ENCODE measurements around the gene NOXO1.
"Not testable (repeated sequence)": the region's sequence is repeated elsewhere in the genome, so short reads cannot be mapped to it uniquely, and the experiment has no call there.

The NOXO1 gene

DNA sequence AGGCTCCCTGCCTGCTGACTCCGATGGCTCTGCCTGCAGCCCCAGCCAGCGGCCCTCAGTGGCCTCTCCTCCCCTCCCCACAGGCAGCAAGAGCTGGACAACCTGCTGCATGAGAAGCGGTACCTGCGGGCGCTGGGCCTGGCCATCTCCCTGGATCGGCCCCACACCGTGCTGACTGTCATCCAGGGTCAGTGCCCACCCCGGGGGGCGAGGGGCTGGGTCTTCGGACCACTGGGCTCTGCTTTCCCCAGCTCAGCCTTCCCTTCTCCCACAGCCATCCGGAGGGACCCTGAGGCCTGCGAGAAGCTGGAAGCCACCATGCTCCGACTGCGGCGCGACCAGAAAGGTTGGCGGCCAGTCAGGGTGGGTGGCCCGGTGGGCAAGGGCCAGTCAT is 3.4 kb downstream of the NOXO1 start:
- DNase-seq, result no peak

GRCh38 chr16:1976951-1977874 is 4.1 kb downstream of the NOXO1 start:
- DNase-seq, result no peak

- no peak for DNase-seq
Measured at GRCh38 chr16:1976216-1976520, 5.1 kb downstream of the NOXO1 start.

DNA sequence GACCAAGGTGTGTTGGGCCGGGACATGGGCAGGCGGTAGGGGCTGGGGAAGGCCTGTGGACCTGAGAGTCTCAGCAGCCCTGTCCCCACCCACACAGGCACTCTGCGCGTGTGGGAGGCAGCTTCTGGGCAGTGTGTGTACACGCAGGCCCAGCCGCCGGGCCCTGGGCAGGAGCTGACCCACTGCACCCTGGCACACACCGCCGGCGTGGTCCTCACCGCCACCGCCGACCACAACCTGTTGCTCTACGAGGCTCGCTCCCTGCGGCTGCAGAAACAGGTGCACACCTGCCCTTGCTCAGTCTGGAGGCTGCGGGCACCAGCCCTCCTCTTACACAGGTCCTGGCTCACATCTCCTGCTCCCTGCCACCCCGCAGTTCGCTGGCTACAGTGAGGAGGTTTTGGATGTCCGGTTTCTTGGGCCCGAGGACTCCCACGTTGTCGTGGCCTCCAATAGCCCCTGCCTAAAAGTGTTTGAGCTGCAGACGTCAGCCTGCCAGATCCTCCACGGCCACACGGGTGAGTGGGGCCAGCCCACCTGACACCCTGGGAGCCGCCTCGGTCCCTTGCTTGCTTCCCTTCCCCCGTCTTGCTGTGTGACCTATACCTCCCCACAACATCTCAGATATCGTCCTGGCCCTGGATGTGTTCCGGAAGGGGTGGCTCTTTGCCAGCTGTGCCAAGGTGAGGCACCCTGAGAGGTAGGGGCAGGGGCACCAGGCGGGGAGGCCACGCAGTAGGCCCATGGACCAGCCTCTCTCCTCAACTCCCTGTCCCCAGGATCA is 5.6 kb downstream of the NOXO1 start:
- no peak for DNase-seq

DNA sequence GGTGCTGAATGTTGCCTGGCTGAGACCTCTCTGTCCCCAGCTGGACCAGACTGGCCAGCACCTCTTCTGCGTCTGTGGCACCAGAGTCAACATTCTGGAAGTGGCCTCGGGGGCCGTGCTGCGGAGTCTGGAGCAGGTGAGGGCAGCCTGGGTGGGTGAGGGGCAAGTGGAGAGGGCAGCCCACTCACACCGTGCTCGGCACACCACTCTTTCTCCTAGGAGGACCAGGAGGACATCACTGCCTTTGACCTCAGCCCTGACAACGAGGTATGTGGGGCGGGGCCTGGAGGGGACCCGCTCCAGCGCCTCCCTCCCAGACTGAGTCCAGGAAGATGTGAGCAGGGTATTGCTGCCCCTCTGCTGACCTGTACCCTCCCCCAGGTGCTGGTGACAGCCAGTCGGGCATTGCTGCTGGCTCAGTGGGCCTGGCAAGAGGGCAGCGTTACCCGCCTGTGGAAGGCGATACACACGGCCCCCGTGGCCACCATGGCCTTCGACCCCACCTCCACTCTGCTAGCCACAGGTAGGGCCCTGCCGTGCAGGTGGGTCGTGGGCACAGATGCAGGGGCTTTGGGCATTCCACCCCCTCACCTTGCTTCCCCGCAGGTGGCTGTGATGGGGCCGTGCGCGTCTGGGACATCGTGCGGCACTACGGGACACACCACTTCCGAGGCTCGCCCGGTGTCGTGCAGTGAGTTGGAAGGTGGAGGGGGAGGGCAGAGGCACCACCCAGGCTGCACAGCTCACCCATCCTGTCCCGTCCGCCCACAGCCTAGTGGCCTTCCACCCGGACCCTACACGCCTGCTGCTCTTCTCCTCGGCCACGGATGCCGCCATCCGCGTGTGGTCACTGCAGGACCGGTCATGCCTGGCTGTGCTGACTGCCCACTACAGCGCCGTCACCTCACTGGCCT is 6.9 kb downstream of the NOXO1 start:
- DNase-seq, result no peak

DNA sequence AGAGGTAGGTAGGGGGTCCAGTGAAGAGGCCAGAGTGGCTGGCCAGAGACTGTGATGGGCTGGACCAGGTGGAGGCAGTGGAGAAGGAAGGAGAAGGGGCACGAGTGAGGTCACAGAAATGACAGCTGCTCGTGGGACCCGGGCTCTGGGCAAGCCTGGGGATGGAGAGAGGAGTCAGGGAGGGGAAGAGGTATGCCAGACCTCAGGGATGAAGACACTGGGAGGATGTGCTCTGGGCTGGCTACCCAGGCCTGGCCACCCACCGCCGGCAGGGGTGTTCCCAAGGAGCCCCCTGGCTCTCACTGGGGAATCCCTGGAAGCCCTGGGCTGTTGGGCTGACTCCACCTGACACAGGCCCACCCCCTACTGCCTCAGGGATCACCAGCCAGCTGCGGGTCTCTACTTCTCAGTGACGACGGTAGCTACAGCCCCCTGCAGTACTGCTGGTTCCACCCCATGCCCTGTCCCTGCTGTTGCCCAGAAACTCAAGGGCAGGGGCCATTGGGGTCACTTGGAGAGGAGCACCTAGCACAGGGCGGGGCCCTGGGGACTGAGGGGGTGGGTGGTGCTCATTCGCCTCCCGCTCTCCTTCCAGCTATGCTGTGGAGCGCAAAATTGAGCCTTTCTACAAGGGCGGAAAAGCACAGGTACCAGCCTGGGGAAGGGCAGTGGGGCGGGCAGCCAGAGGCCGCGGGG is 7.7 kb downstream of the NOXO1 start:
- no peak for DNase-seq

DNA sequence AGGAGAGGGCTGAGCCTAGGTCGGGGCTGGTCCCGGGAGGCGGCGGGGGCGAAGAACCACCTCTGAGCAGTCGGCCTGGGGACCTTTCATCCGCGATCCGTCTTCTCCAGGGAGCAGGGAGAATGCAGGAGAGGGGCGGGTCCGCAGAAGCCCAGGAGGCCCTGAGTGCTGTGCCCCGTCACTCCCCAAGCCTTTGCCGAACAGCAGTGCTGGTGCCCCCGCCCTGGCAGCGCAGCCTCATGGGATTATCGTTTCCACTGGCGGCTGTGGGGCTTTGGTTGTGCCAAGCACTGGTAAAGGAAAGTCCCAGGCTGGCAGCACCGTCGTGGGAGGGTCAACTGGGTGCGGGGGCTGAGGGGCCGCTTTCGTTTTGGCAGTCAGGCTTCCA is 8.8 kb downstream of the NOXO1 start:
- DNase-seq, result peak; percentile 15

- DNase-seq, result peak; percentile 97
Measured at GRCh38 chr16:1971796-1972489, 9.3 kb downstream of the NOXO1 start, which contains the start of gene TBL3. TSS of gene TBL3 (plus strand) at chr16:1972053. CDS start at chr16:1972165, 112 bp downstream.

DNA sequence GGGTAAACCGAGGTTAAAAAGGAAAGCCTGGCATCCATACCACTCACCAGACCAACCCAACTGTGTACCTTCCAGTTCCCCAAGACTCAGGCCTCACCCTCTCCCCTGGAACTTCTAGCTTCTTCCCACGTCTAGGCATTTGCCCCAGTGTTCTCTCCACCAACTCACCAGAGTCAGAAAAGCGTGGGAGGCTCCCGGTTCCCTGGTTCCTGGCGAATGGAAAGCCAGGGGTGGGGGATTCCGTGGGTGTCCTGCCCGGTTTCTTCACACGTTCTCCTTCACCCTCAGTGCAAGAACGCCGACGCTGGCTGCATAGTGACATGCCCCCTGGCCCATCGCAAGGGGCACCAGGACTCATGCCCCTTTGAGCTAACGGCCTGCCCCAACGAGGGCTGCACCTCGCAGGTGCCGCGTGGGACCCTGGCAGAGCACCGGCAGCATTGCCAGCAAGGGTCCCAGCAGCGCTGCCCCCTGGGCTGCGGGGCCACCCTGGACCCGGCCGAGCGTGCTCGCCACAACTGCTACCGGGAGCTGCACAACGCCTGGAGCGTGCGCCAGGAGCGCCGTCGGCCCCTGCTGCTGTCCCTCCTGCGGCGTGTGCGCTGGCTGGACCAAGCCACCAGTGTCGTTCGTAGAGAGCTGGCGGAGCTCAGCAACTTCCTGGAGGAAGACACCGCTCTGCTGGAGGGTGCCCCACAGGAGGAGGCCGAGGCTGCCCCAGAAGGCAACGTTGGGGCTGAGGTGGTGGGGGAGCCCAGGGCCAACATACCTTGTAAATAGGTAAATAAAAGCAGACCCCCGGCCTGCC is 12.9 kb downstream of the NOXO1 start:
- DNase-seq, result no peak

- DNase-seq, result no peak
Measured at GRCh38 chr16:1966460-1966859, 14.8 kb downstream of the NOXO1 start, which contains the start of gene RNF151. TSS of gene RNF151 (plus strand) at chr16:1966856. CDS start at chr16:1966882, 26 bp downstream.

- DNase-seq, result peak; percentile 27
Measured at GRCh38 chr16:1965396-1966001, 15.8 kb downstream of the NOXO1 start.

DNA sequence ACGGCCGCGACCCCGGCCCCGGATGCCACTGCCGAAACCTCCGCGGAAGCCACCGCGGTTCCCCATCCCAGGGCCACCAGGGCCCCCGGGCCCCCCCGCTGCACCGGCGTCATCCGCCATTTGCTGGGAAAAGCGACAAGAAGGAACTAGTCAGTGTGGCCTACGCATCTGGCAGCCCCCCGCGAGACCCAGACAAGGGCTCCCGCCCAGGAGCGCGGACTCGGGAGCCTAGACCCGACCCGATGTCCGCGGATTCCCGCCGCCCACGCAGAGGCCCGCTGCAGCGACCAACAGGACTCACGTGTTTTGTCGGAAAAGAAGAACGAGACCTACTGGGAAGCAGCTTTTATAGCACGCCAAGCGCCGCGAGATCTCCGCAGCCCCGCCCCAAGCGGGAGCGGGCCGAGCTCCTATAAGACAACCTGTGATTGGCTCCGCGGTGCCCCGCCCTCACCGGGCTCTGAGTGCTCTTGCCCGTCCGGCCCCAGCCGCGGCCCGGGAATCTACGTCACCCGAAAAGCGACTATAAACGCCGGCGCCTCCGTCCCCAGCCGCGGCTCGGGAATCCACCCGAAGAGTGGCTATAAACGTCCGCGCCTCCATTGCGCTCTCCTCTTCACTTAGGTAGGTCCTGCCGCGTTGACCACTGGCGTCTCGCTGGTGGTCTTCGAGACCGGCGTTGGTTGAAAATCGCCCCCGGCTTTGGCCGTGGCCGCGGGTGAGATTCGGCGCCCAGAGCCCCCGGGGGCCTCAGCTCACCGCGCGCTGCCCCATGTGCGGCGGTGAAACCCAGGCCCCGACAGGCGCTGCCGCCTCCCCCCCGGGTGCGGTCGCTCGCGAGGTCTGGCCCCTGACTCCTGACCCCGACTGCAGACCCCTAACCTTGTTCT is 16.5 kb downstream of the NOXO1 start, which contains the start of gene RPS2:
Gene RPS2 (minus strand): TSS at position 321 of the 890 bp plus-strand sequence. CDS start 201 bp downstream, at position 120.
- peak; percentile 99 for DNase-seq

DNA sequence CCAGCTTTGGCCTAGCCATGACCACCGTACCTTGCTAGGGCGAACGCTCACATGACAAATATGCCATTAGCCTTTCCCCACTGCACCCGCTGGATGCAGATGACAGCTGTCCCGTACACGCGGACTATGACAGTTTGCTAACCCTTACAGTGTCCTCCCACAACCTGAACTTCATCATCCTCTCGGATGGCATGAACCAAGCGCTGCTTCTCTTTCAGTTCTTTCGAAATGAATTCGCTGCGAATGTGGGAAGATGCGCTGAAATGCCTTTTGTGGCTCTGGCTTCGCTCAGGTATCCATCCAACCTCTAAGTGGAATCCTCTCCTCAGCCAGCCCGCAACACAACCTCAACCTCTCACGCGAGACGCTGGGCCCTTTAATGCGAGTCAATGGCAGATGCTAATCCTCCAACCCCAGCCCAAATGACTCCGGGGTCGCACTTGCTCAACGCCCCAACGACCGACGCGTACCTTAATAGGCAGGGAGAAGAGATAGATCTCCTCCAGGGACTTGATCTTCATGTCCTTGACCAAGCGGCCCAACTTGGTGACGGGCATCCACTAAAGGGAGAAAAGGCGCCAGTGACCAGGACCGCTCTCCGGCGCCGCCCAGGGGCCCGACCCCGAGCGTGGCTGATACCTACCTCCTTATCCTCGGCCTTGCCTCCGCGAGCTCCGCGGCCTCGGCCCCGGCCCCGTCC is 17.3 kb downstream of the NOXO1 start:
- peak; percentile 56 for DNase-seq

- not testable (repeated sequence) for DNase-seq
Measured at GRCh38 chr16:1962161-1963153, 18.8 kb downstream of the NOXO1 start.

DNA sequence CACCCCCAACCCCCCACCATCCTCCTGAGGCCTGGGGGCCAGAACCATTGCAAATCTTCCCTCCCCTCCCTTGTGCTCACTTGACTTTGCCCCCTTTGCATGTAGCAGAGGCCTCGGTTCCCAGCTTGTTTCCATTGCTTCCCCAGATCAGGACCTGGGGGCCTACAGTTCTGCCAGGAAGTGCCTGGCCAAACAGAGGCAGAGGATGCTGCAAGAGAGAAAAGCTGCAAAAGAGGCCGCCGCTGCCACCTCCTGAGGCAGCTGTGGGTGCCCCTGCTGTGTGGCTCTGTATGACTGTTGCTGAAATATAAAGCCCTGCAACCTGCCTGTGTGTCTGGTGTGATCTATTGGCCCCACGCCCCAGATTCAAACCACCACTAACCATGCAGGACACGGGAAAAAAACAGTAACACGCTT is 19.6 kb downstream of the NOXO1 start:
- DNase-seq, result peak; percentile 69

DNA sequence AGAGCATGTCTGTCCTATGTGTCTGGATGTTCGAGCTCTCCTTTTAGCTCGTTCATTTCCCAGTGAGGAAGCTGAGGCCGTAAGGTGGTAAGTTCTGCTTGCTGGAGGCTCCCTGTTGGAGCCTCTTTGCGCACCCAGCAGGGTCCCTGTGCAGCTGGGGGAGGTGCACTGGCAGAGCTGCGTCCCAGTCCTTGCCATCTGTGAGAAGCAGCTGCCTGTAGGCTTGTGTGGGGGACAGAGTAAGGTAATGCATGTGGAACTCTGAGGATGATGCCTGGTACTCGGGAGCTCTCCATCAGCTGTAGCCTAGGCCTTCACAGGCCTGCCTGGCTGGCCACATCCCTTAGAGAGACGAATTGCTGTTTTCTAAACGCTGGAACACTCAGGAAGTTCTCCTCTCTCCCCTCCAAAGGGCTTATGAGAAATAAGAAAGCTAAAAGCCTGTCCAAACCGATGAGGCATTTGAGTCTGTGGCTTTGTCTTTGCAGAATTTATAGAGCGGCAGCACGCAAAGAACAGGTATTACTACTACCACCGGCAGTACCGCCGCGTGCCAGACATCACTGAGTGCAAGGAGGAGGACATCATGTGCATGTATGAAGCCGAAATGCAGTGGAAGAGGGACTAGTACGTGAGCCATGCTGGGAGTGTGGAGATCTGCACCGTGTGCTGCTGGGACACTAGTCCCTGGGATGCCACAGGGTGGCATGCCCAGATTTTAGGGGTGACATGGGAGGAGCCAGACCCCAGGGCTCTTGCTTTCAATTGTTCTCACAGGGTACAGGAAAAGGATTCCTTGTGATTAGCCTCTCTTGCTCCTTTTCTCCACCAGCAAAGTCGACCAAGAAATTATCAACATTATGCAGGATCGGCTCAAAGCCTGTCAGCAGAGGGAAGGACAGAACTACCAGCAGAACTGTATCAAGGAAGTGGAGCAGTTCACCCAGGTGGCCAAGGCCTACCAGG is 20.3 kb downstream of the NOXO1 start:
- peak; percentile 76 for DNase-seq
